WTC11 (cell line): ENCODE data around the gene ARHGAP23. TPM values are rescaled to one million over a fixed set of nuclear protein-coding genes. Genes with fewer than 3 reads are reported as not detected.
A peak's percentile ranks its signal among the peaks of the same experiment; 100 is the strongest.

ENCODE experiments used
- ATAC-seq: fragments of 200-7000 bp; cut with Tn5 transposase; 2 replicates; pipeline ENCODE4 v1.10.0; 2021; ENCODE audit warnings: mild to moderate bottlenecking, moderate library complexity
- CTCF ChIA-PET: fragments of 300-600 bp; sonication (Branson Sonifier 250); formaldehyde crosslinking; loops from one replicate; lab custom pipeline; 2021; ENCODE audit warnings: antibody characterized with exemption; lab: Charles Lee
- POLR2A ChIA-PET: fragments of 350-600 bp; sonication (Branson Sonifier 250); formaldehyde crosslinking; loops from one replicate; lab custom pipeline; 2021; ENCODE audit warnings: antibody characterized with exemption; lab: Charles Lee
- DNase-seq: peaks from one replicate; pipeline ENCODE4 v3.0.0; 2021; ENCODE audit warnings: low spot score
- H3K27ac Mint-ChIP-seq: 2 replicates; pipeline ENCODE4 v1.8.0; 2021; ENCODE audit warnings: mixed read lengths
- H3K27me3 Mint-ChIP-seq: 2 replicates; pipeline ENCODE4 v1.8.0; 2021; ENCODE audit warnings: low read depth, mild to moderate bottlenecking, moderate library complexity, mixed read lengths
- H3K36me3 Mint-ChIP-seq: 2 replicates; pipeline ENCODE4 v1.8.0; 2021; ENCODE audit warnings: mixed read lengths
- H3K4me1 Mint-ChIP-seq: 2 replicates; pipeline ENCODE4 v1.8.0; 2022; ENCODE audit warnings: mixed read lengths
- H3K4me3 Mint-ChIP-seq: 2 replicates; pipeline ENCODE4 v1.8.0; 2021; ENCODE audit warnings: mild to moderate bottlenecking, moderate library complexity, mixed read lengths
- H3K9me3 Mint-ChIP-seq: 2 replicates; pipeline ENCODE4 v1.8.0; 2021; ENCODE audit warnings: mixed read lengths
- ATF6 ChIP-seq: sonication (generic); formaldehyde crosslinking; IDR thresholded peaks from 2 replicates; pipeline ENCODE4 v1.8.1; 2023; ENCODE audit warnings: mild to moderate bottlenecking, missing genetic modification reagents
- CBFB ChIP-seq: sonication (generic); formaldehyde crosslinking; IDR thresholded peaks from 2 replicates; pipeline ENCODE4 v1.8.1; 2022; ENCODE audit warnings: mild to moderate bottlenecking, low read depth, missing genetic modification reagents
- CTCF ChIP-seq: fragments of 200-600 bp; IDR thresholded peaks from 2 replicates; pipeline ENCODE4 v1.8.0; 2022; ENCODE audit warnings: antibody characterized with exemption
- E2F1 ChIP-seq: sonication (generic); formaldehyde crosslinking; IDR thresholded peaks from 2 replicates; pipeline ENCODE4 v1.8.0; 2022; ENCODE audit warnings: mild to moderate bottlenecking, missing genetic modification reagents
- E2F5 ChIP-seq: sonication (generic); formaldehyde crosslinking; IDR thresholded peaks from 2 replicates; pipeline ENCODE4 v1.8.1; 2022; ENCODE audit warnings: mild to moderate bottlenecking, moderate library complexity, missing genetic modification reagents
- ERG ChIP-seq: fragments of 250-450 bp; sonication (Bioruptor Pico); IDR thresholded peaks from 2 replicates; pipeline ENCODE4 v1.8.0; 2021; ENCODE audit warnings: mild to moderate bottlenecking
- FOXP1 ChIP-seq: sonication (generic); formaldehyde crosslinking; IDR thresholded peaks from 2 replicates; pipeline ENCODE4 v1.8.0; 2022; ENCODE audit warnings: missing genetic modification reagents, mild to moderate bottlenecking, moderate library complexity, borderline replicate concordance
- HMGXB4 ChIP-seq: sonication (generic); formaldehyde crosslinking; IDR thresholded peaks from 2 replicates; pipeline ENCODE4 v1.8.1; 2023; ENCODE audit warnings: mild to moderate bottlenecking, moderate library complexity, missing genetic modification reagents
- JUN ChIP-seq: sonication (generic); formaldehyde crosslinking; IDR thresholded peaks from 2 replicates; pipeline ENCODE4 v1.8.0; 2023; ENCODE audit warnings: mild to moderate bottlenecking, missing genetic modification reagents
- NFATC4 ChIP-seq: fragments of 250-450 bp; sonication (Bioruptor Pico); IDR thresholded peaks from 2 replicates; pipeline ENCODE4 v1.9.0; 2021; ENCODE audit warnings: mild to moderate bottlenecking
- NFYB ChIP-seq: sonication (generic); formaldehyde crosslinking; conservative IDR thresholded peaks from 2 replicates; pipeline ENCODE4 v1.8.0; 2022; ENCODE audit warnings: low read depth, missing genetic modification reagents
- NR3C1 ChIP-seq: sonication (generic); formaldehyde crosslinking; conservative IDR thresholded peaks from 2 replicates; pipeline ENCODE4 v1.8.1; 2023; ENCODE audit warnings: low read depth, mild to moderate bottlenecking, missing genetic modification reagents
- ZNF138 ChIP-seq: sonication (generic); formaldehyde crosslinking; conservative IDR thresholded peaks from 2 replicates; pipeline ENCODE4 v1.8.1; 2022; ENCODE audit warnings: mild to moderate bottlenecking, moderate library complexity, missing genetic modification reagents
- ZNF232 ChIP-seq: sonication (generic); formaldehyde crosslinking; IDR thresholded peaks from 2 replicates; pipeline ENCODE4 v1.8.0; 2022; ENCODE audit warnings: mild to moderate bottlenecking, missing genetic modification reagents
- ZNF396 ChIP-seq: fragments of 250-450 bp; sonication (Bioruptor Pico); IDR thresholded peaks from 2 replicates; pipeline ENCODE4 v1.8.0; 2021; ENCODE audit warnings: mild to moderate bottlenecking, moderate library complexity, borderline replicate concordance
- total RNA-seq: library from RNA; stranded (reverse); gene quantifications from 3 replicates; pipeline ENCODE4 v1.2.3, GENCODE V29; 2021
- TF ChIP-seq, protein P1 (sequence below): sonication (generic); formaldehyde crosslinking; IDR thresholded peaks from 2 replicates; pipeline ENCODE4 v1.8.0; 2022; ENCODE audit warnings: mild to moderate bottlenecking, missing genetic modification reagents
- TF ChIP-seq, protein P2 (sequence below): sonication (generic); formaldehyde crosslinking; IDR thresholded peaks from 2 replicates; pipeline ENCODE4 v1.8.1; 2022; ENCODE audit warnings: low read depth, mild to moderate bottlenecking, moderate library complexity, missing genetic modification reagents, borderline replicate concordance
- TF ChIP-seq, protein P3 (sequence below): sonication (generic); formaldehyde crosslinking; IDR thresholded peaks from 2 replicates; pipeline ENCODE4 v1.8.0; 2022; ENCODE audit warnings: missing genetic modification reagents

ARHGAP23 gene
- total RNA-seq, 1 experiment from 2014 or later: 66.0 TPM

- no peaks in the 10 kb centered on the region; the same call in 1 of the 2 replicates for H3K4me1 Mint-ChIP-seq
- no peaks in the 10 kb centered on the region for H3K36me3 Mint-ChIP-seq
- TF ChIP-seq FOXP1 (CRISPR knock-in tag) (no peak), E2F1 (no peak), NR3C1 (no peak), ATF6 (no peak), HMGXB4 (CRISPR knock-in tag) (no peak), ZNF396 (no peak), NFATC4 (CRISPR knock-in tag) (no peak), ZNF232 (CRISPR knock-in tag) (no peak), NFYB (CRISPR knock-in tag) (no peak), CTCF (no peak), ZNF138 (CRISPR knock-in tag) (no peak), JUN (CRISPR knock-in tag) (no peak), E2F5 (CRISPR knock-in tag) (no peak), ERG (CRISPR knock-in tag) (no peak)
- TF ChIP-seq, protein P1, sequence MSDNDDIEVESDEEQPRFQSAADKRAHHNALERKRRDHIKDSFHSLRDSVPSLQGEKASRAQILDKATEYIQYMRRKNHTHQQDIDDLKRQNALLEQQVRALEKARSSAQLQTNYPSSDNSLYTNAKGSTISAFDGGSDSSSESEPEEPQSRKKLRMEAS (CRISPR knock-in tag): no peak
- TF ChIP-seq, all 79 proteins: peak for 0
- H3K27me3 Mint-ChIP-seq: no peaks in the 10 kb centered on the region
- DNase-seq: no peak
- POLR2A ChIA-PET: interaction anchor here (1.2 kb wide), 1 partner anchor 10 kb away, joined by 5 read pairs; no protein-coding TSS in a partner anchor
- CTCF ChIA-PET: interaction anchor here (0.5 to 19.6 kb wide), 9 partner anchors 7 to 186 kb away, joined by 3 to 341 read pairs (median 5); no protein-coding TSS in a partner anchor
- no peaks in the 10 kb centered on the region for H3K9me3 Mint-ChIP-seq
- no peak overlapping the region for H3K4me3 Mint-ChIP-seq
- ATAC-seq: peak; percentile 14; the same call in 1 of the 2 replicates
- no peak overlapping the region for H3K27ac Mint-ChIP-seq
Measured at GRCh38 chr17:38549285-38549684, 121.0 kb downstream of the ARHGAP23 start.

DNA sequence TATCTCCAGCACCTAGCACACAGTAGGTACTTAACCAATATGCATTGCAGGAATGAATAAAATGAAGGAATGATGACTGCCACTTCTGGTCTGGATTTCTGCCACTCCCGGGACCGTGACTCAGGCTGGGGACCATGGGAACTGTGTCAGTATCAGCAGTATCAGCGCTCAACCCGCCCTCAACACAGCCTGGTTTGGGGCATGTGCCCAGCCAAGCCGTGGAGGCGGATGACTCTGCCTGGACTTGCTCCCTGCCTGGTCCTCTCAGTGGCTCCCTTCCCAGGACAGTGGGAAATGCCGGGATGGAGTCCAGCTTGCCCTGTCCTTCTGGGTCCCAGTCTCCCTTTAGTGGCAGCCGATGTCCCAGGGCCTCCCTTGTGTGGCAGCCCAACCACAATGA lies 122.4 kb downstream of the ARHGAP23 start:
- no peak overlapping the region for H3K4me3 Mint-ChIP-seq
- no peak for ATAC-seq
- no peak for DNase-seq
- TF ChIP-seq CBFB: no peak
- TF ChIP-seq, protein P2, sequence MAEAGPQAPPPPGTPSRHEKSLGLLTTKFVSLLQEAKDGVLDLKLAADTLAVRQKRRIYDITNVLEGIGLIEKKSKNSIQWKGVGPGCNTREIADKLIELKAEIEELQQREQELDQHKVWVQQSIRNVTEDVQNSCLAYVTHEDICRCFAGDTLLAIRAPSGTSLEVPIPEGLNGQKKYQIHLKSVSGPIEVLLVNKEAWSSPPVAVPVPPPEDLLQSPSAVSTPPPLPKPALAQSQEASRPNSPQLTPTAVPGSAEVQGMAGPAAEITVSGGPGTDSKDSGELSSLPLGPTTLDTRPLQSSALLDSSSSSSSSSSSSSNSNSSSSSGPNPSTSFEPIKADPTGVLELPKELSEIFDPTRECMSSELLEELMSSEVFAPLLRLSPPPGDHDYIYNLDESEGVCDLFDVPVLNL: no peak
- TF ChIP-seq, protein P3, sequence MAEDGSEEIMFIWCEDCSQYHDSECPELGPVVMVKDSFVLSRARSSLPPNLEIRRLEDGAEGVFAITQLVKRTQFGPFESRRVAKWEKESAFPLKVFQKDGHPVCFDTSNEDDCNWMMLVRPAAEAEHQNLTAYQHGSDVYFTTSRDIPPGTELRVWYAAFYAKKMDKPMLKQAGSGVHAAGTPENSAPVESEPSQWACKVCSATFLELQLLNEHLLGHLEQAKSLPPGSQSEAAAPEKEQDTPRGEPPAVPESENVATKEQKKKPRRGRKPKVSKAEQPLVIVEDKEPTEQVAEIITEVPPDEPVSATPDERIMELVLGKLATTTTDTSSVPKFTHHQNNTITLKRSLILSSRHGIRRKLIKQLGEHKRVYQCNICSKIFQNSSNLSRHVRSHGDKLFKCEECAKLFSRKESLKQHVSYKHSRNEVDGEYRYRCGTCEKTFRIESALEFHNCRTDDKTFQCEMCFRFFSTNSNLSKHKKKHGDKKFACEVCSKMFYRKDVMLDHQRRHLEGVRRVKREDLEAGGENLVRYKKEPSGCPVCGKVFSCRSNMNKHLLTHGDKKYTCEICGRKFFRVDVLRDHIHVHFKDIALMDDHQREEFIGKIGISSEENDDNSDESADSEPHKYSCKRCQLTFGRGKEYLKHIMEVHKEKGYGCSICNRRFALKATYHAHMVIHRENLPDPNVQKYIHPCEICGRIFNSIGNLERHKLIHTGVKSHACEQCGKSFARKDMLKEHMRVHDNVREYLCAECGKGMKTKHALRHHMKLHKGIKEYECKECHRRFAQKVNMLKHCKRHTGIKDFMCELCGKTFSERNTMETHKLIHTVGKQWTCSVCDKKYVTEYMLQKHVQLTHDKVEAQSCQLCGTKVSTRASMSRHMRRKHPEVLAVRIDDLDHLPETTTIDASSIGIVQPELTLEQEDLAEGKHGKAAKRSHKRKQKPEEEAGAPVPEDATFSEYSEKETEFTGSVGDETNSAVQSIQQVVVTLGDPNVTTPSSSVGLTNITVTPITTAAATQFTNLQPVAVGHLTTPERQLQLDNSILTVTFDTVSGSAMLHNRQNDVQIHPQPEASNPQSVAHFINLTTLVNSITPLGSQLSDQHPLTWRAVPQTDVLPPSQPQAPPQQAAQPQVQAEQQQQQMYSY: peak; percentile 77; the same call in 1 of the 2 replicates
- H3K4me1 Mint-ChIP-seq: no peaks in the 10 kb centered on the region; the same call in 1 of the 2 replicates
- H3K27ac Mint-ChIP-seq: no peak overlapping the region
- peaks cover 2% of the 10 kb centered on the region; the same call in 1 of the 2 replicates for H3K27me3 Mint-ChIP-seq
- POLR2A ChIA-PET: no interaction called here
- no peaks in the 10 kb centered on the region for H3K36me3 Mint-ChIP-seq
- no peaks in the 10 kb centered on the region for H3K9me3 Mint-ChIP-seq
- CTCF ChIA-PET: interaction anchor here (1.5 to 19.6 kb wide), 4 partner anchors 6 to 117 kb away, joined by 5 to 341 read pairs (median 7); no protein-coding TSS in a partner anchor
